ENCODE results near the gene CHCHD3.
A peak's percentile ranks its signal among the peaks of the same experiment; 100 is the strongest.

The CHCHD3 gene

DNA sequence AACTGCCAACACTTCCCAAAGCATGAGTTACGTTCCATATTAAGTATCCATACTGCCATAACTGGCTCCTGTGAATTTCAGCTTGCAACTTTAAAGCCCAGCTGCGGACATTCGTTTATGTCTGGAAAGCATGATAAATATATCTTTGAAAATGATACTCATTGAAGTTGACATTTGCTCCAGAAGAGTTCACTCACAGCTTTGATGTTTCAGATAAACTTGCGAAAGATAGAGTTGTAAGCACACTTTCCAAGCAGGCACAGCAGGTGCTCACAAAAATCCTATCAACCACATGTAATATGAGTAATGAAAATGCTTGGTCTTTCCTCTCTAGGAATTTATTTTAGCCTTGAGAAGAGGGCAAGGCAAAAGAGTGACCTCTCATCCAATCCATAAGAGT is 4.5 kb downstream of the CHCHD3 start:
- no peak for DNase-seq (ENCODE audit: low spot score)

DNA sequence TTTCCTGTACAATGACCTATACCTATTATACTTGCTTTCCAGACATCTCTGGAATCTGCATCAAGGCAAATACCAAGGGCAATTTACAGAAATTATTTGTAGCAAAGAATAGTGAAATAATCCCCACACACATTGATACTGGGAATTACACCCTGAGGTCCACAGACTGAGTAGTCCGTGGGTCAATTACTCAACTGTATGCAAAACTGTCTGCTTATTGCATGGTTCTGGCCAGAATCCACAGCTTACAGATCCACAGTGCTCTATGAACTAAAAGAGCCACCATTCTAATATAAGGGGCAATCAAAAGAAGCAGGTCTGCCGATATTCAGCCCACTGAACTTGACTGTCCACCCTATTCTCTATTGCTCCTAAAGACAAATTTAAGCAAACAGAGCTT is 5.7 kb downstream of the CHCHD3 start:
- no peak for DNase-seq (ENCODE audit: low spot score)

DNA sequence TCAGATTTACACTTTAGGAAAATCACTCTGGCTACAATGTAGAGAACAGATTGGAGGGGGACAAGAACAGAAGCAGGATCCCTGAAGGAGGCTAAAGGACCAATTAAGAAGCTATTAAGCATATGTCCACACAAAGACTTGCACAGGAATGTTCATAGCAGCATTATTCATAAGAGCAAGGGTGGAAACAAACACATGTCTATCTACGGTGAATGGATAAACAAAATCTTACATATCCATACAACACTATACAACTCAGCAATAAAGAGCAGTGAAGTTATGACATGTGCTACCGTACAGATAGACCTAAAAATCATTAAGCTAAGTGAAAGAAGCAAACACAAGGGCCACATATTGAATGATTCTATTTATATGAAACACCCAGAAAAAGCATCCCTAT is 10.4 kb downstream of the CHCHD3 start:
- DNase-seq (ENCODE audit: low spot score), result no peak

DNA sequence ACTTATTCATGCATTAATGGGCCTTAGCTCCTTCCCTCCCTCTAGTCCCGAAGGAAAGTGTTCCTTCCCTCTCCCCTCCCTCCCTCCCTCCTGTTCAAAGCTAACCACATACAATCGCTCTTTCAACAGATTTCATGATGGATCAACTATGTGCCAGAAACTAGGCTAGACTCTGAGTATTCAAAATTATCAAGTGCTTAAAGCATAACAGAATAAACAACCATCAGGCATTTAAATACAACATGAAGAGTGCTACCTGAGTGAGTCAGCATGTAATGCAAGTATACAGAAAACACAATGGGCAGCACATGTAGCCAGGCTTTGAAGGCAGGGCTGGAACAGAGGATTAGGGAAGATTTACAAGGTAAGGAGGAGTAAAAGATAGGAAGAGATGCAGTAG is 11.3 kb downstream of the CHCHD3 start:
- no peak for DNase-seq (ENCODE audit: low spot score)

DNA sequence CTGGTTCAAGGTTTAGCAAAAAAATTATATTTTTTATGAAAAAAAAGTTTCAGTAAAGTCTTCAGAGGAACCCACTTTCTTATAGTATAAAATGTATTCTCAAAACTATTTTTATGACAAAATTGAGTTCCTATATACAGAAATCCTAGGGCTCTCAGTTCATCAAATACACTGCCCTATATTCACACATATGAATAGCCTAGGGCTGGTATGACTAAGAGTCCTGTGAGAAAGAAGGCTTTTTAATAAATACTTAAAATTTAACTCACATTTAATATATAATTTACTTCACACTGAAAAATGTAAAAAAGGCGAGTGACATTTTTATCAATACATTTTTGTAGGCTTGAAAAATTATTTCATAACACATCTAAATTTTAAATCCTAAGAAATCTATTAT is 16.6 kb downstream of the CHCHD3 start:
- DNase-seq (ENCODE audit: low spot score), result no peak

DNA sequence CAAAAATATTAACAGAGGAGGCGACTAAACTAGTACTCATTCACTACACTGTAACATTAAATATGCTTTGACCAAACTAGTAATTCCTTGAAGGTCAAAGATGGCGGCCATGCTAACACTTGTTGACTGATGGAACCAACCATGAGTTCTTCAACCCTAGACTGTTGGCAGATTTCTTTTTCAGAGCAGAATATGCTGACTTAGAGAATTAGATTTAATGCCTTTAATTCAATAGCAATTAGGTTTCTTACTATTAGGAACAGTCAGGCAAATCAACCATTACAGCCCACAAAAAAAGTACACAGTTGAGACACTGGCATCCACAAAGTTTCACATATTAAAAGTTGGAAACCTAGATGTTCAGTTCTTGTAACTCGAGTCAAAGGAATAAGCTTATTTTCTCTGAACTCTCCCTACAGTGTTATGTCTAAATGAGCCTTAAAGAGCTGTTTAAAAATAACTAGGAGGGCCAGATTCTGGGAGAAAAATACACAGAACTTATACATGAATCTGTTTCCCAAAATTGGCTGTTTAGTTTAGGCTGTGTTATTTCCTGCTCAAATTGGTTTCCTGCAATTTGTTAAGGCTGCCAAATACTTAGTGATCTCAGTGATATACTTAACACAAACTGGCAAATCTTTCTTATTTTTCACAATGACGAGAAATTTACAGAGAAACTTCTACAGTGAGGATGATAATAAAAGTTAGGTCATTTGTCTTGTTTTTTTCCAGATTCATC is 17.6 kb downstream of the CHCHD3 start:
- DNase-seq (ENCODE audit: low spot score), result no peak

DNA sequence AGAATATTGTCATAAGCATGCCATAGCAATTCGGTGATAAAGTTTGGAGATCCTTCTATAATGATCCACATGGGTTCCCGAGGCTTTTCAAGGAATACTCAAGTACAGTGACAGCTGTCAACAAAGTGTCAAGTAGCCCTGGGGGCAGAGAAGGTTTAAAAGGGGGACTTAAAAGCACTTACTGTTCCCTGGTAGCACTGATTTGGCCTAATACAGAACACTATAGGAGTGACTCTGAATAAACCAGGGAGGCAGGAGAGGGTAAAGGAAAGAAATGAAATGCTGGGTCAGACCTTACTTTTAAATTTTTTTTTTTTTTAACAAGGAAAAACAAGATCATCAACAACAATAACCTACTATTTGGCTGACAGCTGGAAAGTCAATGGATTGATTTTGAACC is 20.1 kb downstream of the CHCHD3 start:
- DNase-seq (ENCODE audit: low spot score), result no peak

DNA sequence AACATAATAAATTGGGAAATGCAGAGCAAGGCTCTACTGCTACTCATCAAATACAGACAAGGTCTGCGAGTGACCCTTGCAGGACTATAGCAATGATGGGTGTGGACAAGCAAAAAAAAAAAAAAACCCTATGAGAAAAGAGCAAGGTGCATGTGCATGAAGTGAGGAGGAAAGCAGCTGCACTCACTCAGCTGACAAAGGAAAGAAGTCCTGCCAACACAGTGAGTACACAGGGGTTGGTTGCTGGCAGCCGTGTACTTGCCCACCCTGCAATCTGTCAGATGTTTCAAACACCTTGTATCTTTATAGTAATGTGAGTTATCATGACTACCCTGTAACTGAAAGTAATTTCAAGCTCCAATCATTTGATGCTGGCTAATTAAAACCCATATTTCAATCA is 20.5 kb downstream of the CHCHD3 start:
- no peak for DNase-seq (ENCODE audit: low spot score)

DNA sequence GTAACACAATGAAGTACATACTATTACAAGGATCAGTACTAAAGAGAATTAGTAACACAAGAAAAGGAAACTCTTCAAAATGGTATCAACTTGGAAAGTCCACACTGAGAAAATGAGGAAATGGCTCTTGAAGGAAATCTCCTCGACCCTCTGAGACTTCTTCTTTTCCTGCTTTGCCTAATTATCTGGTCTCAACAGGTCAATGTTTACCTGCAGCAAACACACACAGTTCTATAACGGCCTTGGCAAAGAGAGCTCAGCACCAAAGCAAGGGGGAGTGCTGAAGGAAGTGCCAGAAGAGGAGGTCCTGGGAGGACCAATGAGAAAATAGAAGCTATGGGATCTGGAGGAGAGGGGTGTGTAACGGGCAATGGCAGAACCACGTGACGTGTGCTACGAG is 21.9 kb downstream of the CHCHD3 start:
- no peak for DNase-seq (ENCODE audit: low spot score)

DNA sequence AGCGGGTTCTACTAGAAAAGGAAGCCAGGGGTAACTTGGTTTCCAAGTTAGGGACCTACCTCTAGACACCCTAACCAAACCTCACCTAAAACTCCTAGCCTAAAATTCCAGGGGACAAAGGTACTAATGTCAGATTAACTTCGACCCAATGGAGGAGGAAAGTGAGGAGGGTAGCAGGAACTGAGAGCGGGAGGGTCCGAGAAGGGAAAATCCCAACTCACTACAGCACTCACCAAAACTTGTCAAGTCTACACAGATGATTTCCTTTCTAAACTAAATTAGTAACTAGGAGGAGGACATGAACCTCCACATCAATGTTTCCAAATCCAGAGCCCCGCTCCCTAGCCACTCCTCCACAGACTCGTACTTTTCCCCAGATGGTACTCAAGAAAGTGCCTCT is 22.6 kb downstream of the CHCHD3 start:
- DNase-seq (ENCODE audit: low spot score), result no peak

DNA sequence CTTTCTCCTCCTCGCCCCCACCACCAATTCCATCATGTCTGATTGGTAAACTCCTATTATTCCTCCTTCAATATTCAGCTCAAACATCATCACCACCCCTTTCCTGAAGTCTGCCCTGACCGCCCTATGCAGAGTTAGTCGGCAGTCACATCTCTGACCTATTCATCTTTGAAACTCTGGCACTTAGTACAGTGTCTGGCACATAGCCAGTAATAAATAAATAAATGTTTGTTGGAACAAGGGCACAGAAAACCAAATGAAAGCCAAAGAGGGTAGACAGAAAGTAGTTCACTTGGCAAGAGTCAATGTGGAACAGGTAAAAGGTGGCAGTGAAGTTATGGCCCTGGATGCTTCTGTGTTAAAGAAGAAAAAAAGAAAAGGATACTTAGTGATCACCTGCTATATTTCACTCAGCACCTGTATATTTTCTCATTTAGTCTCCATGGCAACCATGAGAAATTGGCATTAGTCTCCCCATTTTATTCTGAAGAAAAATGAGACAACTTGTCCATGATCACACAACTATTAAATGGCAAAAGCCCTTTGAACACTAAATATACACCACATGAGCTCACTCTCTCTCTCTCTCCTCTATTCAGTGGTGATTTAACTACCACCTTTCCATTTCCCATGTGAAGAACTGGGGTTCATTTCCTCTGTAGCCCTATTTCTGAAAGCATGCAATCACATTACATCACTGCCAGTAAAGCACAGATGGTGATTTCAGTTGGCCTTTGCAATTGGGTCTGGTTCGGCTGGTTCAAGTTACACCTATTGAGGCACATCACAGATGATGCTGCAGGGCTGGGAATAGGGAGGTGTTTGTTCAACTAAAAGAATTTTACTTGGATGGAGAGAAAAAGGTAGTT is 25.3 kb downstream of the CHCHD3 start:
- no peak for DNase-seq (ENCODE audit: low spot score)

DNA sequence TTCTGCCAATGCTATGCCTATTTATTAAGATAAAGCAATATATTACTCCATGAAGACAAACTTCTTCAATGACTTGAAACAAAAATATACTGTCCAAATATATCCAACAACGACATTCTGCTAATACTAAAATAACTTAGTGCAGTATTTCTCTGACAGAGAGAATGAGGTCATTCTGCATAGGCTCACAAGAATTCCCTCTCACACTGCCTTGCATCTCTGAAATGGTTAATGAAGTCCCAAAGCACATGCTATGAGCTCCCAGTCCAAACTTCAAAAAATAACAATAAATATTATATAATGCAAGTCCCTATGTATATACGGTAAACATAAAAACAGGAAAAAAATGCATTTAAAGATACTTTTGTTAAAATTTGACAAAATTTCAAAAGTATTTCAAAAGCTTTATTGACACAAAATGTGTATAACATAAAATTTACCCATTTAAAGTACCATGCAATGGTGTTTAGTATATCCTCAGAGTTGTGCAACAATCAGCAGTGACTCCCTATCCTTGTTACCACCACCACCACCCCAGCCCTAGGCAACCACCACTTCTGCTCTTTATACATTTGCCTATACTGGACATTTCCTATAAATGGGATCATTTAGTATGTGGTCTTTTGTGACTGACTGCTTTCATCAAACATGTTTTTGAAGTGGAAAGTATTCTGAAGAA is 27.6 kb downstream of the CHCHD3 start:
- DNase-seq (ENCODE audit: low spot score), result no peak

DNA sequence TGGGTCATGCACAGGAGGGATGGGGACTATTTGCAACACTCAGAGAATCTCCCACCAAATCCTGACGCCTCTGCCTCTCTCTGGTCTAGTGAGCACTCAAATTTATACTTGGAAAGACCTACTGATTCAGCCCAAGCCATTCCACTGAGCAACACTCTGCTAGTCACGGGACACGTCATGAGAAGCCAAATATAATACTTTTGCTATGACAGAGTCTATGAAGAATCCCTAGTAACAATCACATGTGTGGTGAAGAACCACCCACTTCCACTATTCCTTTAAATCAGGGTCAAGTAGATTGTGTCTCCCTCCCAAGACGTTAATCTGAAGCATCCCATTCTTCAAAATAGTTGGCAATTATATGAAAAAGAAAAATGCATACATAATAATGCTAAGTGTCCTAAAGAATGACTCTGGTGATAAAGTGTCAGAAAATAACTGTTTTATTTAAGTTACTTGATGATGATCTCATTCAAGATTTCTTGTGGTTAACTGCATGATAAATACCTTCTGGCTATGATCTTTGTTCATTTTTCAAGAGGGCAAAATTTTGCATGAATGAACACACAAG is 28.5 kb downstream of the CHCHD3 start:
- peak; percentile 81 for DNase-seq (ENCODE audit: low spot score)

DNA sequence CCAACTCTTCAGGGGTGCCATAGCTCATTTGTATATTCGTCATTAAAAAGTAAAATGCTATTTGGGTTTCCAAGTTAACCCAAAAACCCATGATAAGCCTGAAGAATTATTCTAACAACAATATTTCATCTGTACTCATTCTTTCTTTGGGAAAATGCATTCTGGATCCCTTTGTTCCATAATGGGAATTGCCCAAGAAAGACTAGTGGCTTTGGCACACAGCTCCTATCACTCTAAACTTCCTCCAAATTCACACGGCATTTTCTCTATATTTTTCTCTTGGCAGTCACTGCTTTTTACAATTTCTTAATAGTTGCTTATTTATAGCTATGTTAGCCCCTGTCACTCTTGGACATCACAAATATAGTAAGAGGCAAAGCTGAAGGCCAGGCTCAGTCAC is 29.1 kb downstream of the CHCHD3 start:
- DNase-seq (ENCODE audit: low spot score), result peak; percentile 11

DNA sequence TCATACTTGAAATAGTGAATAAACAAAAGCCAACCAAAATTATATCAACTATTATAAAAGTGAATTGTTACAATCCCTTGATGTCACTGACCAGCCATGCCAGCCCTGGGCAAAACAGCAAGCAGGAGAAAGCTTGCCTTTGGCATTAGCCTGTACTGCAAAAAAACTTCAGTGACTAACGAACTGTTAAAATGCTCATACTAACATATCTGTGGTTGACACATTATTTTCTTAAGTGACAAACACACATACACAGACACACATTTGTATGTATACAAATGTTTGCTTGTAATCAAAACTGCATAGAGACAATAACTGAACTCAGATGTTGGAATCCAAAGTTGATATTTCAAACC is 29.5 kb downstream of the CHCHD3 start:
- DNase-seq (ENCODE audit: low spot score), result peak; percentile 6

DNA sequence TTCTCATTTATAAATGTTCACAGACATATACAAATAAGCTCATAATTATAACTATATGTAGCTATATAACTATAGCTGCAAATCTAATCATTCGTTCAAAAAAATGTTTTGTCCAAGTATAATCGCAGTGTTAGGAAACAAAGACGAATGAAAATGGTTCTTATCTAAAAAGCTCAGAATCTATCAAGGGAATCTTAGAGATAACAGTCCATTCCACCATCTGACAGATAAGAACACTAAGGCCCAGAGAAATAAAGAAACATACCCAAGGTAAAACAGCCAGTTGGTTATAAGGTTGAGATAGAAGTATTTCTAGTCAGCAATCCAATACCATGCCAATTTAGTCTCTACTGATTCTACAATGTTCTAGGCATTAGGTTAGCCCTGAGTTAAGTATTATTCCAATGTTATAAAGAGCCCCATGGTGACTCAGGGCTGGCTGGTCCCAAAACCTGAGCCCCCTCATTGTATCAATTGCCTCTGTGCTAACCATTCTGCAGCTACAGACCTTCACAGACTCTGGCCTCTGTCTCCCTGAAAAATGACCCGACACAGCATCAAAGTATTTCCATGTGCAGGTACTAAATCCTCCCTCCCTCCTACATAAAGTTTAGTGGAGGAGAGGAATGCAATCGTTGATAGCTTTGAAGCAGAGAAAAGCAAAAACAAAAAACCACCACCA is 30.0 kb downstream of the CHCHD3 start:
- no peak for DNase-seq (ENCODE audit: low spot score)

DNA sequence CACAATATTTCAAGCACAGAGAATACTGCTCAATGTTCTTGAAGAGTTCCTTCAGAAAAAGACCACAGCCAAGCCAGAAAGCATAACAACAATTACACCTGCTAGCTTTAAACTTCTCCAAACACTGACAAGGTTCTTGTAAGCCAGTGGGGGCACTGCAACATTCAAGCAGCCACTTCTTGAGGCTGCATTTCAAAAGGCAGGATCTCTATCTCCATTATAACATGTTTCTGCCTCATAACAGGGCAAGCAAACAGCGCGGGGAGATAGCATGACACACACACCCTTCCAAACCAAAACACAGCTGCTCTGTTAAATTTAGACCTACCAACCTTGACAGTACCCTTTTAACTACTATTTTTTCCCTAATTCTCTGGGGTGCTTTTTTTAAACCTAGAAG is 30.8 kb downstream of the CHCHD3 start:
- peak; percentile 6 for DNase-seq (ENCODE audit: low spot score)

DNA sequence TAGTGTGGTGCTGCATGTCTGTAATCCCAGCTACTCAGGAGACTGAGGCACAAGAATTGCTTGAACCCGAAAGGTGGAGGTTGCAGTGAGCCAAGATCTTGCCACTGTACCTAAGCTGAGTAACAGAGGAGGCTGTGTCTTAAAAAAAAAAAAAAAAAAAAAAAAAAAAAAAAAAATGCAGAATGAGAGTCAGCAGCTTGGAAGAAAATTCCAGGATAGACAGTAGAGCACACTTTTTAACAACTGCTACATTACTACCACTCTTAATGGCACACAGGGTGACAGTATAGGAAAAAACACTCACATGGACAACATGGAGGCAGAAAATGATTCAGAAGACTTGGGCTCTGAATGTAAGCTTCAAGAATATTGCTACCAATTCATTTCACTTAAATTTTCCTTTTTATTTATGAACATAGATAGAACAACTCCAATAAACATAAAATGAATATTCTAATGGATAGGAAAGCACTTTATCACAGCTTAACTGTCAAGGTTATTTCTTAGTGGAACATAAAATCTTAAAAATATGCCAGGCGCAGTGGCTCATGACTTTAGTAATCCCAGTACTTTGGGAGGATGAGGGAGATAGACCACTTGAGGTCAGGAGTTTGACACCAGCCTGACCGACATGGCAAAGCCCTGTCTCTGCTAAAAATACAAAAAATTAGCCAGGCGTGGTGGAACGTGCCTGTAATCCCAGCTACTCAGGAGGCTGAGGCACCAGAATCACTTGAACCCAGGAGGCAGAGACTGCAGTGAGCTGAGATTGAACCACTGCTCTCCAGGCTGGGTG is 31.5 kb downstream of the CHCHD3 start:
- no peak for DNase-seq (ENCODE audit: low spot score)

DNA sequence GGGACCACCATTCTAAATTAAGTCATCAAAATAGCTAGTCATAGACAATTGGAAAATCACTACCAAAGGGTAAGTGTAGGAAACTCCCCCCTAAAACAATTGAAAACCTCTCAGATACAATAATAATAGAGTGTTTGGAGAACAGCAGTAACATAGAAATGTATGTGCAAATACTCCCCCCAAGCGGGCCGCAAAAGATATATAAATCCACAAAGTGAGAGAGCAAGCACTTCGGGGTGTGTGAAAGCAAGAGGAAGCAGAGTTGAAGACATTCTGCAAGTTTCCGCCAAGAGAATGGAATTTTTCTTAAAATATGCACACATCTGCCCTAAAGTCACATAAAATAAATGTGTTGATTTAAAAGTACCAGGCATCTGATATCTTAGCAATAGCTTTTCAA is 33.3 kb downstream of the CHCHD3 start:
- DNase-seq (ENCODE audit: low spot score), result no peak

DNA sequence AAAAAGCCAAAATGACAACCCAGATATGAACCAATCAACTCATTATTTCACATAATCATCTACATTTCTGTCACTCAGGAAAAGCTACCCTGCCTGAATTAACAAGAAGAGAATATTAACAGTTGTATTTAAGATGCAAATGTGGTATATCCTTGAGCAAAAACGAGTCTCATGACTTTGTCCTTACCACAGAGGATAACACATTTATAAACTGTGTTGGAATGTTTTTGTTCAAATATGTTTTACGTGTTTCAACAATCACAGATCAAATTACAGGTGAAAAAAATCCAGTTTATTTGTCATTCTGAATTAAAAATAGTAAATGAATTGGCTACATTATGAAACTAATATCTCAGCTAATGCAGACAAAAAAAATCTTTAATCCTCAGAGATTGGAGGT is 34.6 kb downstream of the CHCHD3 start:
- no peak for DNase-seq (ENCODE audit: low spot score)

DNA sequence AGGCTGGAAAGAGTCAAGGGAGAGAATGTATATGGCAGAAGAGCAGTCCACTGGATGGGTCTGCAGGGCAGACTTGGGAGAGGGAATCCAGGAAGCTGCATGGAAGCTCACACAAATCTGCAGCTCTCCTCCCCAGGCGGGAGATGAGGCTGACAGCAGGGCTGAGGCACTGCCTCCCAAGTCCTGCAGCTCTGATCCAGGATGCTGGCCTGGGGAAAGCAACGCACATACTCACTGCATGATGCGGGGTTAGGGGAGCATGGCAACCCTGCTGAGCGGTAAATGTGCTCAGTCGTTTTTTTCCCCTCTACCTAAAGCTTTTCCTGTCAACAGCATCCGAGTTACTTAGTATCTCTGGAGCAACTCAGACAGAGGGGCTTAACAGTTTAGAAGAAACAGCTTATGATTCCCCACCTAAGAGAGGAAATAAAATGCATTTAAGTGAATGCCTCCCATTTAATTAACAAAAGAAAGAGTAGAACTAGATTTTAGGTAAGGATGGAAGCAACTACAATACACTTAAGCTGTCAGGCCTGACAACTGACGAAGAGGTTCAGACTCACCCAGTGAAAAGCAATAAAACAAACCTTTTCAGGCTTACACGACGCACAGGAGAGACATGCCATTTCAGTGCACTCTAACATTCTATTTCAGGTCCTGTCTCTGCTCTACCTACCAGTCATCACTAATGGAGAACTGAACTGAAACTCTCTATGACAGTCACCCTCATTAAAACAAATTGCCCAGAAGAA is 37.0 kb downstream of the CHCHD3 start:
- no peak for DNase-seq (ENCODE audit: low spot score)

Measured in GM03348 (cell line).